Neural cell (in vitro differentiated cells): ENCODE measurements around the gene VSTM5. TPM values are rescaled to one million over a fixed set of nuclear protein-coding genes. Genes with fewer than 3 reads are reported as not detected.

ENCODE experiments used
- H2AFZ ChIP-seq: fragments of 200-600, 300-800 bp; sonication (generic), shearing (Covaris generic); 2 replicates; pipeline ENCODE4 v1.6.0; 2014; ENCODE audit warnings: low read depth, mild to moderate bottlenecking, antibody characterized with exemption, low read length, moderate library complexity
- H3F3A ChIP-seq: fragments of 200-600 bp; shearing (Covaris generic); 2 replicates; pipeline ENCODE4 v1.6.1; 2016; ENCODE audit warnings: mild to moderate bottlenecking, moderate library complexity, mixed read lengths, antibody characterized with exemption, low read length; ENCODE audit not compliant: insufficient read depth, poor library complexity, severe bottlenecking
- H3K27ac ChIP-seq: fragments of 200-600, 300-800 bp; sonication (generic), shearing (Covaris generic); 2 replicates; pipeline ENCODE4 v1.5.1; 2014; ENCODE audit warnings: mild to moderate bottlenecking, low read length, moderate library complexity
- H3K27me3 ChIP-seq: fragments of 300-800, 200-600 bp; sonication (generic), shearing (Covaris generic); 2 replicates; pipeline ENCODE4 v1.6.0; 2014; ENCODE audit warnings: mild to moderate bottlenecking, low read depth, low read length, moderate library complexity; ENCODE audit not compliant: insufficient read depth
- H3K36me3 ChIP-seq: fragments of 300-800, 200-600 bp; sonication (generic), shearing (Covaris generic); 2 replicates; pipeline ENCODE4 v1.5.1; 2014; ENCODE audit warnings: mild to moderate bottlenecking, antibody characterized with exemption, low read length, moderate library complexity; ENCODE audit not compliant: insufficient read depth
- H3K4me2 ChIP-seq: fragments of 300-800, 200-600 bp; sonication (generic), shearing (Covaris generic); 2 replicates; pipeline ENCODE4 v1.6.0; 2014; ENCODE audit warnings: mild to moderate bottlenecking, low read length
- H3K4me3 ChIP-seq: fragments of 300-800, 200-600 bp; sonication (generic), shearing (Covaris generic); 2 replicates; pipeline ENCODE4 v1.5.1; 2014; ENCODE audit warnings: mild to moderate bottlenecking, low read length, moderate library complexity
- H3K79me2 ChIP-seq: fragments of 200-600 bp; shearing (Covaris generic); replicated peaks from 2 replicates; pipeline ENCODE4 v1.6.0; 2014; ENCODE audit warnings: mild to moderate bottlenecking, low read length, moderate library complexity; ENCODE audit not compliant: insufficient read depth
- H3K9ac ChIP-seq: fragments of 300-800, 200-600 bp; sonication (generic), shearing (Covaris generic); 2 replicates; pipeline ENCODE4 v1.6.1; 2016; ENCODE audit warnings: mild to moderate bottlenecking, low read length, mixed read lengths
- H3K9me2 ChIP-seq: fragments of 200-600 bp; shearing (Covaris generic); 2 replicates; pipeline ENCODE4 v1.6.1; 2016; ENCODE audit warnings: mild to moderate bottlenecking, low read length, mixed read lengths; ENCODE audit not compliant: insufficient read depth
- H3K9me3 ChIP-seq: fragments of 200-600, 300-800 bp; sonication (generic), shearing (Covaris generic); 2 replicates; pipeline ENCODE4 v1.6.1; 2016; ENCODE audit warnings: mild to moderate bottlenecking, mixed run types, low read length, moderate library complexity, mixed read lengths
- H4K20me1 ChIP-seq: fragments of 200-600 bp; shearing (Covaris generic); 2 replicates; pipeline ENCODE4 v1.6.1; 2016; ENCODE audit warnings: mild to moderate bottlenecking, mixed run types; ENCODE audit not compliant: insufficient read depth
- CTCF ChIP-seq: fragments of 450-650 bp; IDR thresholded peaks from 2 replicates; pipeline ENCODE4 v1.5.1; 2014; ENCODE audit warnings: antibody characterized with exemption, mild to moderate bottlenecking, moderate library complexity; ENCODE audit not compliant: poor library complexity, severe bottlenecking
- EP300 ChIP-seq: fragments of 450-650 bp; conservative IDR thresholded peaks from 2 replicates; pipeline ENCODE4 v1.6.1; 2014; ENCODE audit warnings: antibody characterized with exemption, mild to moderate bottlenecking, moderate library complexity; ENCODE audit not compliant: poor library complexity, severe bottlenecking
- EZH2 ChIP-seq: fragments of 200-600, 300-800 bp; shearing (Covaris generic), sonication (generic); IDR thresholded peaks from 2 replicates; pipeline ENCODE4 v1.6.1; 2014; ENCODE audit warnings: antibody characterized with exemption, low read length, borderline replicate concordance, mild to moderate bottlenecking; ENCODE audit not compliant: insufficient read depth, poor library complexity, severe bottlenecking
- MXI1 ChIP-seq: fragments of 450-650 bp; conservative IDR thresholded peaks from 2 replicates; pipeline ENCODE4 v1.6.1; 2014; ENCODE audit warnings: antibody characterized with exemption, mild to moderate bottlenecking; ENCODE audit not compliant: poor library complexity, severe bottlenecking
- POLR2AphosphoS5 ChIP-seq: IDR thresholded peaks from 2 replicates; pipeline ENCODE4 v1.6.1; 2012
- RAD21 ChIP-seq: fragments of 450-650 bp; conservative IDR thresholded peaks from 2 replicates; pipeline ENCODE4 v1.6.1; 2014; ENCODE audit warnings: antibody characterized with exemption, mild to moderate bottlenecking, moderate library complexity
- SMC3 ChIP-seq: fragments of 450-650 bp; conservative IDR thresholded peaks from 2 replicates; pipeline ENCODE4 v1.6.1; 2014; ENCODE audit warnings: antibody characterized with exemption, mild to moderate bottlenecking, moderate library complexity; ENCODE audit not compliant: poor library complexity
- TAF1 ChIP-seq: IDR thresholded peaks from 2 replicates; pipeline ENCODE4 v1.6.1; 2012; ENCODE audit warnings: low read depth
- polyA plus RNA-seq: library from polyadenylated mRNA; depleted of rRNA; stranded (reverse); fragments of >200 nt; gene quantifications from 2 replicates; pipeline ENCODE4 v1.2.3, GENCODE V29; 2014
- TF ChIP-seq, protein P1 (sequence below): IDR thresholded peaks from 2 replicates; pipeline ENCODE4 v1.6.1; 2012; ENCODE audit warnings: borderline replicate concordance

Gene VSTM5
- polyA plus RNA-seq, 1 donor from 2014 or later = not detected

DNA sequence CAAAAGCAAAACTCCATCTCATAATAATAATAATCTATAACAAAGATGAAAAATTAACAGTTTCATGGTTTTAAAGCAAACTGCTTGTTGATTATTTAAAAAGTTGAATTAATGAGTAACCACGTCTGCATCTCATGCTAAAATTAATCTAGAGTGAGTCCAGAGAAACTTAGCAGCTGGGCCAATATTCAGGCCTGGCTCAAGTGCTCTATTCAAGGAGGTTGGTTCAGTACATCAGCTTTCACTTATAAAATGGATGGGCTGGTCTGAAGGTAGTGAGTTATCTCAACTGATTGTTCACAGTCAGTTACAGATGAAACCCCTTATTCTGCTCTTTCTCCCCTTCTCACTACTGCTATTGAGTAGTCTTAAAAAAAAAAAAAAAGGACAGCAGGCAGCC, 23.1 kb downstream of the VSTM5 start:
- no peaks in the 10 kb centered on the region for H3K9me2 ChIP-seq
- TF ChIP-seq CTCF (no peak), MXI1 (no peak)
- no peak overlapping the region for H2AFZ ChIP-seq
- H3K4me2 ChIP-seq = no peak overlapping the region
- H3F3A ChIP-seq = no peaks in the 10 kb centered on the region
- H3K27ac ChIP-seq = no peak overlapping the region
- no peak overlapping the region for H3K9ac ChIP-seq
- no peaks in the 10 kb centered on the region for H4K20me1 ChIP-seq
- H3K4me3 ChIP-seq = no peak overlapping the region
- no peaks in the 10 kb centered on the region for H3K9me3 ChIP-seq
- no peaks in the 10 kb centered on the region for H3K36me3 ChIP-seq
- no peaks in the 10 kb centered on the region for H3K27me3 ChIP-seq
- no peaks in the 10 kb centered on the region for H3K79me2 ChIP-seq

GRCh38 chr11:93823210-93823609, 27.2 kb downstream of the VSTM5 start:
- Histone ChIP-seq H3K4me2 (no peak overlapping the region), H3K9me2 (no peaks in the 10 kb centered on the region), H3K36me3 (no peaks in the 10 kb centered on the region), H3K4me3 (no peak overlapping the region), H4K20me1 (no peaks in the 10 kb centered on the region), H3K9ac (no peak overlapping the region), H2AFZ (no peak overlapping the region), H3K9me3 (no peaks in the 10 kb centered on the region), H3K79me2 (no peaks in the 10 kb centered on the region), H3K27me3 (no peaks in the 10 kb centered on the region), H3K27ac (no peak overlapping the region), H3F3A (no peaks in the 10 kb centered on the region)
- no peak for TF ChIP-seq EP300
- no peak for TF ChIP-seq CTCF
- no peak for TF ChIP-seq RAD21
- TF ChIP-seq, protein P1, sequence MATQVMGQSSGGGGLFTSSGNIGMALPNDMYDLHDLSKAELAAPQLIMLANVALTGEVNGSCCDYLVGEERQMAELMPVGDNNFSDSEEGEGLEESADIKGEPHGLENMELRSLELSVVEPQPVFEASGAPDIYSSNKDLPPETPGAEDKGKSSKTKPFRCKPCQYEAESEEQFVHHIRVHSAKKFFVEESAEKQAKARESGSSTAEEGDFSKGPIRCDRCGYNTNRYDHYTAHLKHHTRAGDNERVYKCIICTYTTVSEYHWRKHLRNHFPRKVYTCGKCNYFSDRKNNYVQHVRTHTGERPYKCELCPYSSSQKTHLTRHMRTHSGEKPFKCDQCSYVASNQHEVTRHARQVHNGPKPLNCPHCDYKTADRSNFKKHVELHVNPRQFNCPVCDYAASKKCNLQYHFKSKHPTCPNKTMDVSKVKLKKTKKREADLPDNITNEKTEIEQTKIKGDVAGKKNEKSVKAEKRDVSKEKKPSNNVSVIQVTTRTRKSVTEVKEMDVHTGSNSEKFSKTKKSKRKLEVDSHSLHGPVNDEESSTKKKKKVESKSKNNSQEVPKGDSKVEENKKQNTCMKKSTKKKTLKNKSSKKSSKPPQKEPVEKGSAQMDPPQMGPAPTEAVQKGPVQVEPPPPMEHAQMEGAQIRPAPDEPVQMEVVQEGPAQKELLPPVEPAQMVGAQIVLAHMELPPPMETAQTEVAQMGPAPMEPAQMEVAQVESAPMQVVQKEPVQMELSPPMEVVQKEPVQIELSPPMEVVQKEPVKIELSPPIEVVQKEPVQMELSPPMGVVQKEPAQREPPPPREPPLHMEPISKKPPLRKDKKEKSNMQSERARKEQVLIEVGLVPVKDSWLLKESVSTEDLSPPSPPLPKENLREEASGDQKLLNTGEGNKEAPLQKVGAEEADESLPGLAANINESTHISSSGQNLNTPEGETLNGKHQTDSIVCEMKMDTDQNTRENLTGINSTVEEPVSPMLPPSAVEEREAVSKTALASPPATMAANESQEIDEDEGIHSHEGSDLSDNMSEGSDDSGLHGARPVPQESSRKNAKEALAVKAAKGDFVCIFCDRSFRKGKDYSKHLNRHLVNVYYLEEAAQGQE = no peak
- no peak for TF ChIP-seq EZH2
- no peak for TF ChIP-seq MXI1
- TF ChIP-seq TAF1 = no peak
- TF ChIP-seq SMC3 = no peak
- TF ChIP-seq POLR2AphosphoS5 = no peak
